Ishikawa (cell line): ENCODE data around the gene BICRA.

Experiments used
- CEBPB ChIP-seq: IDR thresholded peaks from 2 replicates; pipeline ENCODE4 v1.6.1; 2012
- EP300 ChIP-seq: IDR thresholded peaks from 2 replicates; pipeline ENCODE4 v1.6.1; 2012; ENCODE audit warnings: borderline replicate concordance
- NFIC ChIP-seq: IDR thresholded peaks from 2 replicates; pipeline ENCODE4 v1.6.1; 2012
- REST ChIP-seq: IDR thresholded peaks from 2 replicates; pipeline ENCODE4 v1.6.1; 2012; ENCODE audit warnings: low read depth, mild to moderate bottlenecking
- ZBTB7A ChIP-seq: IDR thresholded peaks from 2 replicates; pipeline ENCODE4 v1.6.1; 2012; ENCODE audit warnings: low read depth

- TF ChIP-seq NFIC (no peak), CEBPB (no peak), ZBTB7A (no peak), EP300 (no peak), REST (no peak)
Measured at GRCh38 chr19:47653856-47654255, 44.9 kb downstream of the BICRA start.
